NCI-H1105 treated with DMSO at 0.1 percent for 48 hours (cell line): Measurements from ENCODE around the gene CENPT.
A peak's percentile ranks its signal among the peaks of the same experiment; 100 is the strongest.
"Not testable (repeated sequence)": the region's sequence is repeated elsewhere in the genome, so short reads cannot be mapped to it uniquely, and the experiment has no call there.

Source experiments
- DNase-seq: peaks from one replicate; lab custom pipeline; 2025; lab: John Stamatoyannopoulos, UW

Gene CENPT

DNA sequence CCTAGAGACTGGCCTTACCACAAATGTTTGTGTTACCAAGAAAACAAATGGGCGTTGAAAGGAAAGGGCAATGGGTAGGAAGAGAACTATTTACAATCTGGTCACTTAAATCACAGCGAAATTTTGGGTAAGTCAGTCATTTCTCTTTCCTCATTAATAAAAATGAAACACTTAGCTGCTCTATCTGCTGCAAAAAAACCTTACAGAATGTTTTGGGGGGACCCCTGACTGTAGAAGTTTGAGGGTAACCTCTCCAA lies 1.5 kb downstream of the CENPT start:
- no peak for DNase-seq

DNA sequence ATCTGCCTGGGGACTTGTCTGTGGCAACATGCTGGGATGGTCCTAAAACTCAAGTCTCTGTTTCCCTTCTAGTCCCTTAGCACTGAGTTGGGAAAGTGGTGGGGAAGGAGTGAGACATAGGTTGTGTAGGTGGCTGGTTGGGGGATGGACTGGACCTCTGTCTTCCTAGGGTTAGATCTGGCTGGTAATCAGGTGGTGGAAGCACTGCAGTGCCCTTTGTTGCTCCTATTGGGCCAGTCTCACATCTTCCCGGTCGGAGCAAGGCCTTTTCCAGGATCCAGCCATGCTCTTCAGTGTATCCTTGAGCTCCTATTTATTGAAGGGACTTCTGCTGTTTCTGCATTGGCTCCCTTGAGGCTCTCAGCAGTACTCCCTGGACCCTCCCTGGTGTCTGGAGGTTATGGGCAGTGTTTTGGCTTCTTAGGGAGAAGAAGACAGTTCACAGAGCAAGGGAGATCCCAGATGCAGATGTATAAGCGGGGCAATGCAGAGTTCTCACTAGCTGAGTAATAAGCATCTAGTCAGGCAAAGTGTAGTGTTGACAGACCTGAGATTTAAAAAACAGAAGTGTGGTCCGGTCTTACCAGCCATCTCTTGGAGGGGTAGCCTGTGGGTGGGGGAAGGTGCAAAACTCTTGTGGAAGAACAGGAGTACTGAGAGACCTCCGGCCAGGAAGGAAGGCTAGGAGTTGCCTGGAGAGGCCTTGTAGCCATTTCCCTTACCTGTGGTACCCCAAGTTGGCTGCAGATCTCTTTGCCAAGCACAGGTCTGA lies 2.0 kb downstream of the CENPT start:
- no peak for DNase-seq

- no peak for DNase-seq
Observed at GRCh38 chr16:67844497-67844896, 3.0 kb downstream of the CENPT start.

GRCh38 chr16:67843343-67843765 lies 4.1 kb downstream of the CENPT start:
- DNase-seq, result no peak

GRCh38 chr16:67842509-67843342 lies 4.8 kb downstream of the CENPT start:
- DNase-seq, result peak; percentile 34

- DNase-seq, result peak; percentile 89
Observed at GRCh38 chr16:67841816-67842508, 5.5 kb downstream of the CENPT start, which contains the start of gene THAP11. Gene THAP11, plus strand, starts transcription at chr16:67842320. Its CDS starts 235 bp downstream, at chr16:67842555.

- DNase-seq, result no peak
Observed at GRCh38 chr16:67841198-67841815, 6.2 kb downstream of the CENPT start.

DNA sequence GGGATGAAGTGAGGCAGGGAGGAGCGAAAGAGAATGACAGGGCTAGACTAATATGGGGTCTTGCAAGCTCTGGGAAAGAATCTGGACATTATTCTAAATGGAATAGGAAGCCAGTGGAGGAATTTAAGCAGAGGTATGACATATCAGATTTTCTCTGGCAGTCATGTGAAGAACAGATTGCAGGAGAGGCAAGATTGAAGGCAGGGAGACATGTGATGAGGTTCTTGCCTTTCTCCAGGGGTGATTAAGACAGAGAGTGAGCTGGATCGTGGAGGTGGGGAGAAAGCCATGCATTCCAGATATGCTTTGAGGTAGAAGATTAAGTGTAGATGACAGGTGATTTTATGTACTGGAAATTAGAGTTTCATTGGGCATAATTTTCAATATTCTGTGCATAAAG lies 9.7 kb downstream of the CENPT start:
- DNase-seq, result no peak

- DNase-seq, result not testable (repeated sequence)
Observed at GRCh38 chr16:67837190-67837589, 10.3 kb downstream of the CENPT start.

- no peak for DNase-seq
Observed at GRCh38 chr16:67834242-67834614, 13.3 kb downstream of the CENPT start.

DNA sequence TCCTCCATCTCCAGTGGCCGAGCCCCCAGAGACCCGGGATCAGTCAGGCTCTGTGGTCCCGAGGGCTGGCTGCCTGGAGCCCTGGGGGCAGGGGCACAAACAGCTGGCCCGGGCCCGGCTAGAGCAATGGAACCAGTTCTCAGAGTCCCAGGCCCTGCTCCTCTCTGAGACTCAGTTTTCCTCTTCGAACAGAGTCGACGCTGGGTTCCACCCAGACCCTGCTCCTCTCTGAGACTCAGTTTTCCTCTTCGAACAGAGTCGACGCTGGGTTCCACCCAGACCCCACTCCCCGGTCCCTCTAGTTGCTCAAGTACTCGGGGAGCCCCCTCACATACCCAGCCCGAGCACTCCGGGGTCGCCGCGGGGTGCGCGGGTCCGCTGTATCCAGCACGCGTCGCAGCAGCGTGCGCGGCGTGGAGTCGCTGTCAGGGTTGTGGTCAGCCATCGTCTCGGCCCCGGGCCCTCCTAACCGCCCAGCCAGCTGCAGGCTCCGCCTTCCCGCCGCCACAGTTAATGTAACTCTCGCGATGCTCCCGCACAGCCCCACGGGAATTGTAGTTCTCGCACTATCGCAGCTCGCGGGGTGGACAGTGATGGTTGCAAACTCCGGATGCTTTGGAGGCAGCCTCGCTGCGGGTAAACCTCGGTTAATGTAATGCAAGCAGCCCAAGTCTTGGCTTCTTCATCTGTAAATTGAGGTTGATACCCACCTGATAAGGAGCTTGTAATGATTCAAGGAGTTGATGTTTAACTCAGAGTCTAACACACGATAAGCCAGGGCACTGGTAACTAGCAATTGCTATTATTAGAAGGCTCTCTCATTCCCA lies 13.9 kb downstream of the CENPT start:
- peak; percentile 78 for DNase-seq

DNA sequence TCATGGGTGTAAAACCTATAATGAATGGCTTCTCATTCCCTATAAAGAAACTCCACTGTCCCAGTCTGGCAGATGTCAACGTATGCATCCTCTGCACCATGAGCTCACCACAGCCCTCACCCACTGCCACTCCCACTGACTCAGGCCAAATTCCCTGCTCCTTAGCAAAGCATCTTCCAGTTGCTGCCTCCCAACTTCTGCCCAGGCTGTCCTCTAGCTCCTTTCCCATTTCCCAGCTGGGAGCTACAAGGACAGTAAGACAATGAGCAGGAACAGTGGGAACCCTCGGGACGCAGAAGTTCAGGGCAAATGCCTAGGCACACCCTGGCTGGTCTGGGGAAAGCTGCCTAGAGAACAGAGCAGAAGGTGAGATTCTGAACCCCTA lies 14.5 kb downstream of the CENPT start:
- DNase-seq, result no peak

- no peak for DNase-seq
Observed at GRCh38 chr16:67828651-67829050, 18.8 kb downstream of the CENPT start.

GRCh38 chr16:67825906-67826305 lies 21.6 kb downstream of the CENPT start:
- DNase-seq, result no peak

DNA sequence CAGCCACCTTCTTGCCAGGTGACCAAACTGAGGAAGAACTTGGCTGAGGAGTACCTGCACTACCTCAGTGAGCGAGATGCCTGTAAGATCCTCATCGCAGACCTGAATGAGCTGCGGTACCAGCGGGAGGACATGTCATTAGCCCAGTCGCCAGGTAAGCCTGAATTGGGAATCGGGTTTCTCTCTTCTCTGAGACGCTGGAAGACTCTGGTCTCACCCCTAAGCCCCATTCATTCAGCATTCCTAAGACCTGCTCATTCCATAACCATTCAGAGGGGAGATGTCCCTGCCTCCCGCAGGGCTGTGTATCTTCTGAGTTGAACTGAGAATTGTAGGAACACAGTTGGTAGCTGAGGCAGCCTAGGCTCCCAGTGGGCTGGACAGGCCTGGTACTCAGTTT lies 22.4 kb downstream of the CENPT start:
- no peak for DNase-seq

- no peak for DNase-seq
Observed at GRCh38 chr16:67822511-67822910, 25.0 kb downstream of the CENPT start.

DNA sequence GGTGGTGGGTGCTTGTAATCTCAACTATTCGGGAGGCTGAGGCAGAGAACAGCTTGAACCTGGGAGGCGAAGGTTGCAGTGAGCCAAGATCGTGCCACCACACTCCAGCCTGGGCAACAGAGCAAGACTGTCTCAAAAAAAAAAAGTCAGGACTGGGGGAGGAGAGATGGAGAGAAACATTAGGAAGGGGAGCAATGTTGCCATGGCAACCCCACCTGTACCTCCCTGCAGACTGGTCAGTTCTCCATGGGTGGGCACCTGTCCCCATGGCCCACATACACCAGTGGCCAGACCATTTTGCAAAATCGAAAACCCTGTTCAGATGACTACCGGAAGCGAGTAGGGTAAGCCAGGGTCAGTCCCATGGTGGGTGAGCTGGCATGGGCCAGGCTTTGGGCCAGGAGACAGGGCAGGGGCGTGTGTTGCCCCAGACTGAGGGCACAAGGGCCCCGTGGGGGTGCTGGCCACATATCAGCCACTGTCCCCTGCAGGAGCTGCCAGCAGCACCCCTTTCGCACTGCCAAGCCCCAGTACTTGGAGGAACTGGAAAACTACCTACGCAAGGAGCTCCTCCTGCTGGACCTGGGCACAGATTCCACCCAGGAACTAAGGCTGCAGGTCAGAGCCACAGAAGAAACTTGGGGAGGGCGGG lies 26.8 kb downstream of the CENPT start:
- no peak for DNase-seq

DNA sequence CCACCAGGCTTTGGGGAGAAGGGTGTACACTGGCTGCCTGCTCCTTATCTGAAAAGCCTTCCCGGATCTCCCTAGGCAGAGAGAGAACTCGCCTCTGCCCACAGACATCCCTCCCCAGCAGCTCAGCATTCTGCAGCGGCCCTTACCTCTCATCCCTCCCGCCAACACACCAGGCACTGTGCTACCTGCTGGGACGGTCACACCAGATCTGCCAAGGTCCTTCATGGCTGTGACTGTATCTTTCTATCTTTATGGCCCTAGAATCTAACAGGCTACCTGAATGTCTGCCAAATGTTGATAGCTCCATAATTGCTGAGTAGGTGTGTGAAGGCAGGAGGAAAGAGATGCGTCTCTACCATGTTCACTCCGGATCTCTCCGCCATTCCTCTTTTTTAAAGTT lies 32.9 kb downstream of the CENPT start:
- peak; percentile 21 for DNase-seq

- no peak for DNase-seq
Observed at GRCh38 chr16:67811899-67812298, 35.6 kb downstream of the CENPT start.

DNA sequence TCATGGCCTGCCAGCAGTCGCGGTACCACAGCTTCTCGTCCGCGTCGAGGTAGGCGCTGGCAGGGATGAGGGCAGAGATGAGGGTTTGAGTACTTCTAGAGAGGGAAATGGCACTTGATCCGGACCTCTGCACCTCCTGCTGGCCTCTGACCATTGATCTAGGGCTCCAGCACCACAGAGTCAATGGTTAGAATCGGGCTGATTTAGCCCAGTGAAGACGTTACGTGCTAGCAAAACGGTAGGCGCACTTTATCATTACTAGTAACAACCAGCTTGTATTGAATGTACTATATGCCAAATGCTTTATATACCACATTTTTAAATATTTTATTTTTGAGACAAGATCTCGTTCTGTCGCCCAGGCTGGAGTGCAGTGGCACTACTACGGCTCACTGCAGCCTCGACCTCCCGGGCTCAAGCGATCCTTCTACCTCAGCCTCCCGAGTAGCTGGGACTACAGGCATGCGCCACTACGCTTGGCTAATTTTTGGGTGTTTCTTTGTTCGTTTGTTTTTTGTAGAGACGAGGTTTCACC lies 40.3 kb downstream of the CENPT start:
- no peak for DNase-seq
